HG03469 (cell line): ENCODE measurements around the gene CHIT1.
"Not testable (repeated sequence)": the region's sequence is repeated elsewhere in the genome, so short reads cannot be mapped to it uniquely, and the experiment has no call there.

Experiments used
- ATAC-seq: cut with Tn5 transposase; IDR thresholded peaks from one replicate; pipeline ENCODE4 v1.9.1; 2021; ENCODE audit warnings: mild to moderate bottlenecking, moderate library complexity, moderate number of reproducible peaks; ENCODE audit not compliant: unreplicated experiment

The CHIT1 gene

GRCh38 chr1:203266140-203266539, 36.7 kb upstream of the CHIT1 start:
- ATAC-seq = not testable (repeated sequence)

DNA sequence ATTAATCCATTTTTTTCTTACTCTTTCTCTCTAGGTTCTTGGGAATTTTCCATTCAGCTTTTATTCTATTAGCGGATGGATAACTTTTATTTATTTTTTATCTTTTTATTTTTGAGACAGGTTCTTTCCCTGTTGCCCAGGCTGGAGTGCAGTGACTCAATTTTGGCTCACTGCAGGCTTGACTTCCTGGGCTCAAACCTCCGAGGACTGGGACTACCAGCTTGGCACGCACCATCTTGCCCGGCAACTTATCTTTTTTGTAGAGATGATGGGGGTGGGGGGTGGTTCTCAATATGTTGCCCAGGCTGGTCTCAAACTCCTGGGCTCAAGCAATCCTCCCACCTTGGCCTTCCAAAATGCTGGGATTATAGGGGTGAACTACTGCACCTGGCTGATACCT, 36.1 kb upstream of the CHIT1 start:
- ATAC-seq = no peak

DNA sequence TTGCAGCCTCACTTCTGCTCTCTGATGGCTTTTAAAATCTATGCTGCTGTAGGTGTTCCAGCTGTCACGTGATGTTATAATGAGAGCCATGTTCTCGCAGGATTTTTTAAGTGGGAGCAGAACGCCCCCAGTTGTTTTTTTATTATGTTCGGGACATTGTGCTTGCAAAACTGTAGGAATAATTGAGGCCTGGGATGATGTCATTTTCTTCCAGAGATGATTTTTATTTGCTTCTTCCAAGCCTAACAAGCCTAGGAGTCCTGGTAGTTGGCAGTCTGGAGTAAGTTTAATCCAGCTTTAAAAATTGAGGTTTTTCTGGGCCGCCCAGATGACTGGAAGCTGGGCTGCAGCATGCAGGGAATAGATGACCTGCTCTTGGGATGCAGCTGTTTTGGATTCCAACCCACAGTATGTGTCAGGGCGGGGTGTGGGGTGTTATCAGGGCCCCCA, 34.6 kb upstream of the CHIT1 start:
- ATAC-seq = no peak

- ATAC-seq = no peak
Observed at GRCh38 chr1:203263496-203263895, 34.0 kb upstream of the CHIT1 start.

GRCh38 chr1:203256636-203257035, 27.2 kb upstream of the CHIT1 start:
- ATAC-seq = not testable (repeated sequence)

- ATAC-seq = not testable (repeated sequence)
Observed at GRCh38 chr1:203254782-203255181, 25.3 kb upstream of the CHIT1 start.

DNA sequence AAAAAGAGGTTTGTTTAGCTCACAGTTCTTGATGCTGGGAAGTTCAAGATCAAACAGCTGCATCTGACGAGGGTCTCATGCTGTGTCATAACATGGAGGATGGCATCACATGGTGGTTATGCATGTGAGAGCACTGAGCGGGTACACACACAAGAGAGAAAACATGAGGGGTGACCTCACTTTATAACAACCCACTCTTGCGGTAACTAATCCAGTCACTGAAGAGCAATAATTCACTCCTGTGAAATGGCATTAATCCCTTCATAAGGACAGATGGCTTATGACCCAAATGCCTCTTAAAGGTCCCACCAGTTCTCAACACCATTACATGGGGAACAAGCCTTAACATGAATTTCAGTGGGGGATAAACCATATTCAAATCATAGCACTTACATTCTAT, 23.2 kb upstream of the CHIT1 start:
- ATAC-seq = no peak

- ATAC-seq = no peak
Observed at GRCh38 chr1:203251466-203251865, 22.0 kb upstream of the CHIT1 start.

- no peak for ATAC-seq
Observed at GRCh38 chr1:203250911-203251310, 21.4 kb upstream of the CHIT1 start.

GRCh38 chr1:203244776-203245175, 15.3 kb upstream of the CHIT1 start:
- ATAC-seq = no peak

GRCh38 chr1:203241708-203242107, 12.2 kb upstream of the CHIT1 start:
- not testable (repeated sequence) for ATAC-seq

- ATAC-seq = no peak
Observed at GRCh38 chr1:203239526-203240305, 10.2 kb upstream of the CHIT1 start.

- ATAC-seq = no peak
Observed at GRCh38 chr1:203239081-203239480, 9.6 kb upstream of the CHIT1 start.

DNA sequence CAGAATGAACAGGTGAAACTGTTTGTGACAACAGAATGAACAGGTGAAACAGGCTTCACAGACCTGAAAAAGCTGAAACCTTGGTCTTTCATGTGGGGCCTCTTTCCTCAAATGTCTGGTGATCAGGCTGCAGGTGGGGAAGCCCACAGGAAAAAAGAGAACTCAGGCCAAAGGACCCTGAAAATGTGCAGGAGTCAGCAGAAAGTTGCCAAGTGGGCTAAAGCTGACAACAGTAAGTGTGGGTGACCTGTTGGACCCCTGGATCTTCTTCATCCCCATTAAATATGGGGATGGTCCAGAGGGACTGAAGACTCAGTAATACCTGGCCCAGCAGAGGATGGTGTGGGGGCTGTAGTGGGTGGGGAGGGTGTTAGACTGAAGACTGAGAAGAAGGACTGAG, 9.1 kb upstream of the CHIT1 start:
- no peak for ATAC-seq

DNA sequence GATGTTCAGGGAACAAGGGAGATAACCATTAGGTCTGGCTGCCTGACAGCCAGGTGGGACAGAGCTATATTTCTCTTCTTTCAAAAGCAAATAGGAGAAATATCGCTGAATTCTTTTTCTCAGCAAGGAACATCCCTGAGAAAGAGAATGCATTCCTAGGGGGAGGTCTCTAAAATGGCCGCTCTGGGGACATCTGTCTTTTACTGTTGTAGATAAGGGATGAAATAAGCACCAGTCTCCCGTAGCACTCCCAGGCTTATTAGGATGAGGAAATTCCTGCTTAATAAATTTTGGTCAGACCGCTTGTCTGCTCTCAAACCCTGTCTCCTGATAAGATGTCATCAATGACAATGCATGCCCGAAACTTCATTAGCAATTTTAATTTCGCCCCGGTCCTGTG, 5.4 kb upstream of the CHIT1 start:
- ATAC-seq = not testable (repeated sequence)

GRCh38 chr1:203228670-203229069, 803 bp downstream of the CHIT1 start:
- ATAC-seq = no peak

DNA sequence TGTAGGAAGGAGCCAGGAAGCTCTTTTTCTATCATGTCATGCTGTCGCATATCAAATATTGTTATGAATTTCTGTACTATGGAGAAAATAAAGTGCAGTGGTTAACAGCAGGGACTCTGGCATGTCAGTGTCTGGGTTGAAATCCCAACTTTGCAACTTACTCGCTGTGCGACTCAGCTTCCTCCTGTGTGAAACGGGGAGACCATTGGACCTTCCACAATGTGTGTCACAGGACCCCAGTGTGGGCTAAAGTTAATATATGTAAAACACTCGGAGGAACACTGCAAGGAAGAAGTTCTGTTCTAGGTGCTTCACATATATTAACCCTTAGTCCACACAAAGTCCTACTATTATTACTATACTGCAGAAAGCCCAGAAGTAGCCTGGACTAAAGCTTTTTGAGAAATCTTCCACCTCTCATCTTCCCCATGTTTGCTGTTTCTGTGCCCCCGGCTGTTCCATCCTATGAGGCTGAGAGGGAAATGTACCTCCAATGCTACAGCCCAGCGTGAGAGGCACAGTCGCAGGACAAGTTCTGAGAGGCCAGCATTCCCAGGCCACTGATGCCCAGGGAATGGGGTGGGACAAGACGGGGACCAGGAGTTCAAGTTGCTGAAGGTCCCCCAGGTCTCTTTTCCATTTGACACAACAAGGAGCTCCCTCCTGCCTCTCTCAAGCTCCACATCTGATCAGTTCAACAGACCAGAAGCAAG, 1.9 kb downstream of the CHIT1 start:
- ATAC-seq = no peak

DNA sequence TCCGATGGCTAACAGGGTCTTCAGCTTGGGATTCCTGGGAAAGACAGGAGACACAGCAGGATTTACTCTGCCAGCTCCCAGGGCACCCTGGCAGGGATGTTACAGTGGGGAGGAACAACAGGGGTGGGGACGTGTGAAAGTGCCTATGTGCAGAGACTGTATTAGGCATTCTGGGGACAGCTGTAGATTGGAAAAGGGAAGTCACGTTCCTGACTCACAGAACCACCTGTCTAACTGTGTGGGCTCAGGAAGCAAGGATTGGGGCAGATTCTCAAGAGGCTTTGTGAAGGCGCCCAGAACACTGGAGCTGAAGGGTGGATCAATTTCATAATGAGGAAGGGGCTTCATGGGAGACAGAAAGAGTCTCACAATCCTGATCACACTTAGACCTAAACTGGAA, 4.4 kb downstream of the CHIT1 start:
- ATAC-seq = no peak

DNA sequence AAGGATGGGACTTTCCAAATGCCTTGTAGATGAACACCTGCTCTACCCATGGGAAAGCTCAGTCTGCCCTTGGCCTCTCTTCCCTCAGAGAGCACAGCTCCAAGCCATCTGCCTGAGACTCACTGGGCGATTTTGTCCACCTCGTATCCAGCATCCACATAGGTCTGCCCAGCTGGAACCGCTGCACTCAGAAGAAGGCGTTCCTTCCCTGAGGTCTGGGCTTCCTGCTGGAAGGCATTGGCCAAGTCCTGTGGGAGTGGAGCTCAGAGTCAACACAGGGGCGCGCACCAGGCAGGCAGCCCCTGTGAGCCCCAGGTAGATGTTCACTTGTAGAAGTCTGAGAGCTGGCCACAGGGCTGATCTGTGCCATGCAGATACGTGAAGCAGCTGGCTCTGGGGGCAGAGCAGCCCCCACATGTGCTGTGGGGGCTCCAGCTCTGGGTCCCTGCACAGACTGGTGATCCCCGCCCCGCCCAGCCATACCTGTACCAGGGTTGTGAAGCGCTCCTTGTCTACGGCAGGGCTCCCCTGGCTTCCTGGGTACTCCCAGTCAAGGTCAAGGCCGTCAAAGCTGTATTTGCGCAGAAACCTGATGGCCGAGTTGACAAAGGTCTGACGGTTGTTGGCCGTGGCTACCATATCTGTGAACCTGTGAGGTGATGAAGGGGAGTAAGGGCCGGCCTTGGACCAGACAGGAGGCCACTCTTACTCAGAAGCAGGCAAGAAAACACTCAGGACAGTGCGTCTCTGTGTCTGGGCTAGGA, 6.3 kb downstream of the CHIT1 start:
- no peak for ATAC-seq

GRCh38 chr1:203219934-203220333, 9.5 kb downstream of the CHIT1 start:
- no peak for ATAC-seq

DNA sequence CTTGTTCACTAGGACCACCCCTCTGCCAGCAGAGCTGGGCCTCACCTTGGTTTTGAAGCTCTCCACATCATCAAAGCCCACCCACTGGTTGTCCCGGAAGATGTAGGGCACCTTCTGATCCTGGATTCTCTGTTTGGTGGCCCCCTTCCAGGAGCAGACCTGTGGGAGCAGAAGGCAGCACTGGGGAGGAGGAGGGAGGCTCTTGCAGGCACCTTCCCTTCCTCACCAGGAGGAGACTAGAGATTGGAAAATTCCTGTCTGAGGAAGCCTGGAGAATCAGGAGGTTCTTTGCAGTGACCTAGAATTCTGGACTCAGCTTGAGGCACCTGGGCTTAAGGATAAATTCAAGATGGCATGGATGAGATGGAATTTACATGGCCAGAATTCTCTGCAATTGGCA, 10.3 kb downstream of the CHIT1 start:
- no peak for ATAC-seq

- no peak for ATAC-seq
Observed at GRCh38 chr1:203217668-203218067, 11.8 kb downstream of the CHIT1 start.
